ENCODE data around the gene HECW1. TPM values are rescaled to one million over a fixed set of nuclear protein-coding genes. Genes with fewer than 3 reads are reported as not detected.

The HECW1 gene
- total and polyA plus RNA-seq, 11 donors: 0.23 TPM; not detected in 10

DNA sequence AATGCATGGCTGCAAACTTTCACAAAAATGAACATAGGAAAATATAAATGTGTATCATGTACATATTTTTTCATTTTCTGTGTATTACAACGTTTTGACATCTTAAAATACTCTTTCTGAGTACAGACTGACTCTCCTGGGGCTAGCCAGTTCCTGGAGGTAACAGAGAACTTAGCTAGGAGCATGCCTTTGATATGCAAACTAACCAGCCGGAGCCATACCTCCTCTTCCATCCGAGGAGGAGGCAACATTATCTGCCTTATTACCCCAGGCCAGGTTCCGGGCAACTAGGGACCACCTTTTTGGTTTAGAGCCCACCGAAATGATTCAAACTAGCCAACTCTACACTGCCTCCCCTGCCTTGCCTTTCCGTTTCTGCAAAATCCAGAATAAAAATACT, 33.7 kb upstream of the HECW1 start:
- 62 to 69% (median 63%) methylated on average over 6 of the region's 6 CpGs for WGBS, 4 donors
- peaks cover 0 to 16% (median 3%) of the 10 kb centered on the region in 9 donors for H3K27me3 ChIP-seq
- TF ChIP-seq, protein P1, sequence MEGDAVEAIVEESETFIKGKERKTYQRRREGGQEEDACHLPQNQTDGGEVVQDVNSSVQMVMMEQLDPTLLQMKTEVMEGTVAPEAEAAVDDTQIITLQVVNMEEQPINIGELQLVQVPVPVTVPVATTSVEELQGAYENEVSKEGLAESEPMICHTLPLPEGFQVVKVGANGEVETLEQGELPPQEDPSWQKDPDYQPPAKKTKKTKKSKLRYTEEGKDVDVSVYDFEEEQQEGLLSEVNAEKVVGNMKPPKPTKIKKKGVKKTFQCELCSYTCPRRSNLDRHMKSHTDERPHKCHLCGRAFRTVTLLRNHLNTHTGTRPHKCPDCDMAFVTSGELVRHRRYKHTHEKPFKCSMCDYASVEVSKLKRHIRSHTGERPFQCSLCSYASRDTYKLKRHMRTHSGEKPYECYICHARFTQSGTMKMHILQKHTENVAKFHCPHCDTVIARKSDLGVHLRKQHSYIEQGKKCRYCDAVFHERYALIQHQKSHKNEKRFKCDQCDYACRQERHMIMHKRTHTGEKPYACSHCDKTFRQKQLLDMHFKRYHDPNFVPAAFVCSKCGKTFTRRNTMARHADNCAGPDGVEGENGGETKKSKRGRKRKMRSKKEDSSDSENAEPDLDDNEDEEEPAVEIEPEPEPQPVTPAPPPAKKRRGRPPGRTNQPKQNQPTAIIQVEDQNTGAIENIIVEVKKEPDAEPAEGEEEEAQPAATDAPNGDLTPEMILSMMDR (IDR thresholded peaks at IDR 0.05): no peak
- no peak for TF ChIP-seq POLR2A (IDR thresholded peaks at IDR 0.05)
- ATAC-seq (no peak), DNase-seq (no peak)
- no peak overlapping the region for H3K27ac ChIP-seq
- H3K36me3 ChIP-seq: no peaks in the 10 kb centered on the region
- H3K4me3 ChIP-seq: no peak overlapping the region
- intact Hi-C loops (cut with DNase I): no loop called here
- H3K4me1 ChIP-seq: no peaks in the 10 kb centered on the region
- H3K9me3 ChIP-seq: no peaks in the 10 kb centered on the region

- ATAC-seq: no peak
- TF ChIP-seq, protein P1 (IDR thresholded peaks at IDR 0.05): no peak
- TF ChIP-seq POLR2A (IDR thresholded peaks at IDR 0.05): no peak
- Histone ChIP-seq H3K4me1 (no peaks in the 10 kb centered on the region), H3K27ac (no peak overlapping the region), H3K4me3 (no peak overlapping the region), H3K27me3 (peaks cover 0 to 15% (median 3%) of the 10 kb centered on the region in 9 donors), H3K36me3 (no peaks in the 10 kb centered on the region), H3K9me3 (no peaks in the 10 kb centered on the region)
- no peak for DNase-seq
- WGBS, 4 donors: 78 to 89% (median 85%) methylated on average over 4 of the region's 4 CpGs
- intact Hi-C loops (cut with DNase I): no loop called here
Observed at GRCh38 chr7:43081603-43082002, 30.8 kb upstream of the HECW1 start.

DNA sequence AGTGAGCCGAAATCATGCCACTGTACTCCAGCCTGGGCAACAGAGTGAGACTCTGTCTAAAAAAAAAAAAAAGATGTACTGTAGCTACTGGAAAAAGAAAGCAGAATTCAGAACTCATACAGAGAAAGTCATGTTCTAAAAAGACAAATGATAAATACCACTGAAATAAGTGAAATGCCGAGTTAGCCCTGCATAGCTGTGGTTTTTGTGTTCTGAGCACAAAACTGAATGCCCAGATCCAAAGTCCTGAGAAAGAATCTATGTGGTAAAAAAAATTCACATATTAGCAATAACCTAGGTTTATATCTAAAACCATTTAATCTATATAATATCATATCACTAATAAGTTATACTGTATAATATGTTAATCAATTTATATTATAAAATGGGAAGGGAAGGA, 29.3 kb upstream of the HECW1 start:
- DNase-seq (no peak), ATAC-seq (no peak)
- Histone ChIP-seq H3K4me1 (no peaks in the 10 kb centered on the region), H3K36me3 (no peaks in the 10 kb centered on the region), H3K4me3 (no peak overlapping the region), H3K9me3 (peaks cover 0 to 5% (median 0%) of the 10 kb centered on the region in 12 donors), H3K27me3 (peaks cover 0 to 15% (median 3%) of the 10 kb centered on the region in 9 donors), H3K27ac (no peak overlapping the region)
- 75 to 85% (median 80%) methylated on average over 2 of the region's 2 CpGs for WGBS, 4 donors
- intact Hi-C loops (cut with DNase I): no loop called here
- no peak for TF ChIP-seq POLR2A (IDR thresholded peaks at IDR 0.05)
- TF ChIP-seq, protein P1 (IDR thresholded peaks at IDR 0.05): no peak

- TF ChIP-seq, protein P1 (IDR thresholded peaks at IDR 0.05): no peak
- no peak for TF ChIP-seq POLR2A (IDR thresholded peaks at IDR 0.05)
- Histone ChIP-seq H3K4me1 (no peaks in the 10 kb centered on the region), H3K4me3 (no peak overlapping the region), H3K9me3 (peaks cover 0 to 8% (median 0%) of the 10 kb centered on the region in 12 donors), H3K27ac (no peak overlapping the region), H3K27me3 (peaks cover 0 to 15% (median 0%) of the 10 kb centered on the region in 9 donors), H3K36me3 (no peaks in the 10 kb centered on the region)
- no peak for DNase-seq
- intact Hi-C loops (cut with DNase I): no loop called here
- no peak for ATAC-seq
- whole genome bisulfite sequencing, 4 donors: 68 to 76% (median 69%) methylated on average over 2 of the region's 2 CpGs
Observed at GRCh38 chr7:43085017-43085416, 27.4 kb upstream of the HECW1 start.

Data from heart left ventricle (tissue), 16 donors.